ENCODE data around the gene CASZ1. TPM values are rescaled to one million over a fixed set of nuclear protein-coding genes. Genes with fewer than 3 reads are reported as not detected.

Gene CASZ1
- total RNA-seq, 1 donor from 2014 or later = 57.8 TPM

DNA sequence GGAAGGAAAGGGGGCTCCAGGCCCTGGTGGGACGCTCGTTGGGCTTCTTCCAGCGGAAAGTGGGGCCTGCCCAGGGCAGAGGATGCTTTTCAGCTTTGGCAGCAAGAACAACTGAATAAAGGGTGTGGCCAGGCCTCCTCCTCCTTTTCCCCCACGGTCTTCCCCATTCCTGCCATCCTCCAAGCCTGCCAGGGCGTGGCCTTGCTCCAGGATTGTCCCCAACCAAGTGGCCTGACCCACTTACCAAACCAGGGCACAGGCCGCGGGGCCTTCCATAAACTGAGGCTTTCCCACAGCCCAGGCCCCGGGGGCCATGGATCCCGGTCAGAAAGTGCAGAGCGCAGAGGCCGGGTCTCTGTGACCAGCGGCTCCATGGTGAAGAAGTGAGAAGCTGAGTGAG, 33.6 kb downstream of the CASZ1 start:
- DNase-seq = no peak
- intact Hi-C loops (cut with micrococcal nuclease) = no loop called here
- ATAC-seq = no peak

- no peak for DNase-seq
- peak; percentile 1 for ATAC-seq
- intact Hi-C loops (cut with micrococcal nuclease) = no loop called here
Observed at GRCh38 chr1:10762153-10762523, 34.3 kb downstream of the CASZ1 start.

DNA sequence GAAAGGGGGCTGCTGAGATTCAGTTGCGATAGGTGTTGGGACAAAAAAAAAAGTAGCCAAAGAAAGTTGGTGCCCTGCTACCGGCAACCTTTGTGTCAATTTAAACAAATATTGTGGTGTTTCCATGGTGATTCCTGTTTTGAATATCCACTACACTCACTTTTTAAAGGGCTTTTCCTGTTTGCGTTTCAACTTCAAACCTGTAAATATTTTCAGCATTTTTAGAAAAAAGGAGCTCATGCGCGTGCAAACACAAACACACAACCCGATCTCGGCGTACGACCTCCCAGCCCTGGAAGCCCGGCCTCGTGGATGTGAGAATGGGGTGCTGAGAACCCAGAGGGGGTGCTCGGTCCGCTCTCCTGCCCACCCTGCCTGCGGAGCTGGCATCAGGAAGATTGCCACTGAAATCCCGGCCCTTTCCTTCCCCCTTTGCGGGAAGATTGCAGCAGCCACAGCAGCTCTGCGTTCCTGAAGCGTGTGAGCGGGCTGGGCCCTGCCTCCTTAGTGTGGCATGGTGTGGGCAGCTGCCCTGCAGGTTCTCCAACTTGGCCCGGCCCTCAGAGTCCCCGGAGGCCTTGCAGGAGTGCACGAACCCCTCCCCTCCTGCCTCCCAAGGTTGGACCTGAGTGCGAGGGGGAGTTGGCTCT, 34.8 kb downstream of the CASZ1 start:
- ATAC-seq (peak; percentile 43), DNase-seq (no peak)
- intact Hi-C loops (cut with micrococcal nuclease) = no loop called here

GRCh38 chr1:10760566-10761502, 35.6 kb downstream of the CASZ1 start:
- intact Hi-C loops (cut with micrococcal nuclease) = no loop called here
- ATAC-seq = no peak
- no peak for DNase-seq

- DNase-seq = no peak
- ATAC-seq = no peak
- intact Hi-C loops (cut with micrococcal nuclease) = no loop called here
Observed at GRCh38 chr1:10759413-10760200, 36.8 kb downstream of the CASZ1 start.

DNA sequence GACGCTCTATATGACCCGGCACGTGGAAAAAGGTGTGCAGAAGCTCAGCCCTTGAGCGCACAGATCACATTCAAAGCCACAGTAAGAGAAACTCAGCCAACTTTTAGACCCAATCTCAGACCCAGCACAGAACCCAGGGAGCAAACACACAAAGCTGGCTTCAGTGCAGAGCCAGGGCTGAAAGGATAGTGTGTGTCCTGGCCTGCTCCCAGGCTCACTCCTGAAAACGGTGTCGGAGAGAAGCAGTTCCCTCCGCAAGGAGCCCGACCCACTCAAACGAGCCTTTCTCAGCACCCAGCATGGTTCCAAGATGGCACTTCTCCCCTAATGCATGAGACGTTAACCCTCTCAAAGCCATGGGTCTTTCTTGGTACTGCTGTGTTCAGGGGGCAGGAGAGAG, 39.6 kb downstream of the CASZ1 start:
- intact Hi-C loops (cut with micrococcal nuclease) = no loop called here
- no peak for DNase-seq
- ATAC-seq = peak; percentile 31

- DNase-seq (peak; percentile 83), ATAC-seq (peak; percentile 84)
- intact Hi-C loops (cut with micrococcal nuclease) = no loop called here
Observed at GRCh38 chr1:10755970-10756521, 40.4 kb downstream of the CASZ1 start.

DNA sequence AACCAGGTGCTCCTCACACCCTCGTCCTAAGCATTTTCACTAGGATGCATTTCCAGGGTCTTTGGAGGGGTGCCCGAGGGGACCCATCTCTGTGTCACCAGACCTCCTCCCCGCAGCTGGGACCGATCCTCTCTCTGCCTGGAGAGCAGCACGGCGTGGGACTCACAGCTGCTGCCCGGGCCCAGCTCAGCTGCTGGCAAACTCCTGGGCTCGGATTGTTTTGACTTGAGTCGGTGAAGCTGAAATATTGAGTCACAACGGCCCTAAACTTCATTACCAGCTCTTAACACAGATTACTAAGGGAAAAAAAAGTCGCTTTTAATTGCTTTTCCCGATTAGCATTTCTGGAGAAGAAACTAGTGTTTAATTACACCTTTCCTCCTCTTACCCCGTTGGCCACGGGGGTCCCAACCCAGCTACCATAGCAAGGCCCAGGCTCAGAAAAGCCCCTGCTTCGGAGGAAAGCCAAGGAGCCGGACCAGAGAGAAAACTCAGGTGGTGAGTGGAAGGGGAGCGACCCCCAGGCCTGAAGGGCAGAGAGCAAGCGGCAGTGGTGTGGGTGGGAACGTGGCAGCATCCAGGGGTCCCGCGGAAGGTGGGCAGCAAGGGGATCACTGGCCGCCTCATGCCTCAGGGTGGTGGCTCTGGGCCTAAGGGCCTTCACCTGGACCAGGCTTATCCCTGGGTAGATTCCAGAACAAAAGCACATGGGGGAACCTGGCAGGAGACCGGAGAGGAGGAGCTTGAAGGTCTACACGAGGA, 41.7 kb downstream of the CASZ1 start:
- DNase-seq = no peak
- ATAC-seq = no peak
- intact Hi-C loops (cut with micrococcal nuclease) = no loop called here

- no peak for DNase-seq
- no peak for ATAC-seq
- intact Hi-C loops (cut with micrococcal nuclease) = no loop called here
Observed at GRCh38 chr1:10753299-10753698, 43.1 kb downstream of the CASZ1 start.

DNA sequence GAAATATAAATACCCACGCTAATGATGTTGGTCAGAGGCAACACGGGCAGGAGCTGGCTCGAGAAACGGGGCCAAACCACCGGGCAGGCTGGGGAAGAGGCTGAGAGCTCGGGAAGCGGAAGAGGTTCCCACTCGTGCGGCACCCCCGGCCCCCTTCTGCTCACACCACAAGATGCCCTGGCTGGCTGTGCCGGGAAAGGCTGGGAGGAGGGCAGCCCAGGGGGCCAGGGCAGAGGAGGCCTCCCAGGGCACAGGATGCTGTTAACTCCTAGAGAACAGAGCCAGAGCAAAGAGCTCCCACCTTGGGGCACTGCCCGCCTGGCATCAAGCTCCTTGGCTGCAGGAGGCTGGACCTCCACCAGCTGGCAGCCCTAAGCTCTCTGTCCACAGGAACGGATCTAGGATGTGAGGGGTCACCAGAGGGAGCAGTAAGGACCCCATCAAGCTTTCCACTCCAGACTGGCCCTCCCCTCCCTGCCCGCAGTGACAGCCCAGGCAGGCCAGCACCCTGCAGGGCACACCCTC, 44.8 kb downstream of the CASZ1 start:
- DNase-seq (peak; percentile 54), ATAC-seq (peak; percentile 36)
- intact Hi-C loops (cut with micrococcal nuclease) = no loop called here

GRCh38 chr1:10751160-10751559, 45.3 kb downstream of the CASZ1 start:
- DNase-seq (no peak), ATAC-seq (no peak)
- intact Hi-C loops (cut with micrococcal nuclease) = no loop called here

DNA sequence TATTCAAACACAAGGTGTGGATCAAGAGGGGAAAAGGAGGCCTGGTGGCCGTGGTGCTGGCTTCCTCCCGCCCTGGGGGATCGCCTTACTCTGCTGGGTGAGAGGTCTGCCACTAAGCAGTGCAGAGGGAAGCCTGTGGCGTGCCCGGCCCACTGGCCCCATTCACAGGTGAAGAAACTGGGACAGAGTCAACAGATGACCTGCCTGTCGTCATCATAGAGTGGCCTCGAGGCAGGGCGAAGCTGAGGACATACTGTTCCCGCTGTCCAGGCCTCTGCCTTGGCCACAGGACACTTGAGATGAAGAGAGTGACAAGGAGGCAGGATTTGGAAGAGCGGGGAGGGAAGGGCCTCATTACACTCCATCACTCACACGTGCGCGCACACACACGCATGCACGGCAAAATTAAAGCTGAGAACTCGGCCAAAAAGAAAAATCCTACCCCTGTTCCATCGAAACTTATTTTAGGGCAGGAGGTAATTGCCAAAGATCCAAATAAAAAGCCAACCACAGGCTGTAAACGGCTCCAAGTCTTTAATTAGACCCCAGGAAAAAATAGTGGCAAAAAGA, 50.5 kb downstream of the CASZ1 start:
- intact Hi-C loops (cut with micrococcal nuclease) = no loop called here
- ATAC-seq = peak; percentile 83
- peak; percentile 57 for DNase-seq

DNA sequence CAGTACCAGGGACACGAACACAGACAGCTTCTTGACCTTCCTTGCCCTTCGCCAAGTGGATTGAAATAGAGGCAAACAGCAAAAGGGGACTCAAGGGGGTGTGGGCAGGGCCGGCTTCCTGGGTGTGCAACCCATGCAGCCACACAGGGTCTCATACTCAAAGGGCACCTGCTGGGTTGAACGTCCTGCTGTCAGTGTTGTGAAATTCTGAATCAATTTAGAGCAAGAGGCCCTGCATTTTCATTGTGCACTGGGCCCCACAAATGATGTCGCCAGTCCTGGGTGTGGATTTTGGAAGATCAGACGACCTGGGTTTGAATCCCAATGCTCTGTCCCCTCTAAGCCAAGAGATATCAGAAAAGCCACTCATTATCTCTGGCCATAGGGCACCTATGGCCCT, 51.1 kb downstream of the CASZ1 start:
- intact Hi-C loops (cut with micrococcal nuclease) = no loop called here
- ATAC-seq (no peak), DNase-seq (no peak)

DNA sequence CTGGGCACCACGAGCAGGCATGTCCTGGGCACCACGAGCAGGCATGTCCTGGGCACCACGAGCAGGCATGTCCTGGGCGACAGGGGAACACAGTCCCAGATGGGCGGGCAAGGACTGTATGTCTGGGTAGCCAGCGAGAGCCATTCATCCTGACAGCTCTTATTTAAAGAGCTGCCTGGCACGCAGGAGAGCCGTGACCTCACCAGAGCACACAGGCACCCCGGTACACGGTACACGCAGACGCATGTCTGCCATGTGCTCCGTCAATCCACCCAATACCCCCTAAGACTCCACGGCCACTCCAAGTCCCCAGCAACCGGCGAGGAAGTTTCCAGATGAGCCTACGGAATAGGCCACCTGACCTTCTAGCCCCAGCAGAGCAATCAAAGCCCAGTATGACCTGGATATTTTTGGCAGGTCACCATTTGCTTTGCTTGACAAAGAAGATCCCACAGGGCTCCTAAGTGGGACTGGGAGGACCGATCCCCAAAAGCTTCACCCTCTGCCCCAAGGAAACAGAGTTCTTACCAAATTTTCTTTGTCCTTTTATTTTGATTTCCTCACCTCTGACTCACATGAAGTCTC, 51.7 kb downstream of the CASZ1 start:
- intact Hi-C loops (cut with micrococcal nuclease) = no loop called here
- DNase-seq = peak; percentile 72
- ATAC-seq = peak; percentile 83

- ATAC-seq = no peak
- intact Hi-C loops (cut with micrococcal nuclease) = no loop called here
- no peak for DNase-seq
Observed at GRCh38 chr1:10744029-10744428, 52.4 kb downstream of the CASZ1 start.

GRCh38 chr1:10741696-10742095, 54.8 kb downstream of the CASZ1 start:
- ATAC-seq = no peak
- intact Hi-C loops (cut with micrococcal nuclease) = no loop called here
- DNase-seq = no peak

DNA sequence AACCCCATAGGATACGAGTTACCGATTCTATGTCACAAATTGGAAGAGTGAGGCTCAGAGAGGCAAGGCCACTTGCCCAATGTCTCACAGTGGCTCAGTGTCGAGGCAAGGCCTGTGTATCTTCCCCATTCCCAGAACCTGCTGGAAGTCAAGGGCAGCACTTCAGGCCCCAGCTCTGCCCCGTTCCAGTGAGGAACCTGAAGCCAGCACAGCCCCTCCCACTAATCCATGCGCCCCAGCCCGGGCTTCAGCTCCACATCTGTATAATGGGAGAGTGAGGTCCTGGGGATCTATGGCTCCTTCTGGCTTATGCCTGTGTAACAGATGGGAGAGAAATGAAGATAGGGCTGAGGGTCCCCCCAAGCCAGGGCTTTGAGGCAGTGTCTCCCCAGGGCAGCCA, 56.3 kb downstream of the CASZ1 start:
- no peak for ATAC-seq

DNA sequence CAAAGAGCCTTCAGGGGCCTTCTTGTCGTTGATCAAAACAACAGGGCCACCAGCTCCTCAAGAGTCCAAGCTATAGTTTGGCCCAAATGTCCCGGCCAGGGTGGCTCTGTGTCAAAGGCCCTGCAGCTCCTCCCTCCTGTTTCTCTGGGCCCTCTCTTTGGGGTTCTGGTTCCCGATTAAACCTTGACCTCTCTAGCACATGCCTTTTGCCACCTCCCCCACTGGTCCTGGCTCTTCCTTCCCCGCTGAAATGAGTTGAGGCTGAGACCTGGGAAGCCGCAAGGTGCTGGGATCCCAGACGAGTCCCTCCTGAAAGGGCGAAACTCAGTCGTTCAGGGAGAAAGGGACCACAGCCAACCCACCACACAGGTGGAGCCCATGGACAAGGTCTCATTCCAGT, 56.9 kb downstream of the CASZ1 start:
- no peak for DNase-seq
- ATAC-seq = no peak
- intact Hi-C loops (cut with micrococcal nuclease) = no loop called here

More for the DNA sequence above, 56.3 kb downstream of the CASZ1 start:
- intact Hi-C loops (cut with micrococcal nuclease) = no loop called here
- DNase-seq = no peak
